H9 (cell line): Measurements from ENCODE around the gene CLEC3A. TPM values are rescaled to one million over a fixed set of nuclear protein-coding genes. Genes with fewer than 3 reads are reported as not detected.

Source experiments
- DNase-seq: peaks from one replicate; pipeline ENCODE4 v3.0.0-alpha.2; 2017
- H2AFZ ChIP-seq: one replicate; pipeline ENCODE4 v1.6.1; 2013; ENCODE audit warnings: mild to moderate bottlenecking, low read length, control low read depth, moderate library complexity
- H2AK5ac ChIP-seq: 2 replicates; pipeline ENCODE4 v1.6.1; 2013; ENCODE audit warnings: low read length, control low read depth, mixed read lengths; ENCODE audit not compliant: insufficient read length
- H2BK120ac ChIP-seq: one replicate; pipeline ENCODE4 v1.6.1; 2013; ENCODE audit warnings: low read depth, mild to moderate bottlenecking, low read length, control low read depth, inconsistent platforms; ENCODE audit not compliant: poor library complexity, severe bottlenecking
- H2BK12ac ChIP-seq: 2 replicates; pipeline ENCODE4 v1.6.1; 2013; ENCODE audit warnings: low read length, control low read depth, mixed read lengths, low read depth; ENCODE audit not compliant: insufficient read length
- H2BK15ac ChIP-seq: 2 replicates; pipeline ENCODE4 v1.6.1; 2013; ENCODE audit warnings: low read depth, low read length, control low read depth
- H2BK20ac ChIP-seq: one replicate; pipeline ENCODE4 v1.6.1; 2013; ENCODE audit warnings: low read depth, mild to moderate bottlenecking, low read length, control low read depth, inconsistent platforms; ENCODE audit not compliant: poor library complexity, severe bottlenecking
- H2BK5ac ChIP-seq: 2 replicates; pipeline ENCODE4 v1.6.1; 2013; ENCODE audit warnings: low read length, control low read depth, mixed read lengths; ENCODE audit not compliant: insufficient read length
- H3K14ac ChIP-seq: 2 replicates; pipeline ENCODE4 v1.6.1; 2013; ENCODE audit warnings: low read length, control low read depth; ENCODE audit not compliant: insufficient read depth
- H3K18ac ChIP-seq: 2 replicates; pipeline ENCODE4 v1.6.1; 2013; ENCODE audit warnings: low read depth, mild to moderate bottlenecking, mixed read lengths, low read length, control low read depth; ENCODE audit not compliant: insufficient read length
- H3K23ac ChIP-seq: 2 replicates; pipeline ENCODE4 v1.6.1; 2013; ENCODE audit warnings: low read length, control low read depth, mixed read lengths, low read depth; ENCODE audit not compliant: insufficient read length
- H3K23me2 ChIP-seq: 2 replicates; pipeline ENCODE4 v1.6.1; 2013; ENCODE audit warnings: low read depth, mild to moderate bottlenecking, mixed read lengths, low read length, control low read depth; ENCODE audit not compliant: insufficient read length, poor library complexity, severe bottlenecking
- H3K27ac ChIP-seq: 2 replicates; pipeline ENCODE4 v1.5.1; 2013; ENCODE audit warnings: low read length, control low read depth, mixed read lengths, low read depth; ENCODE audit not compliant: insufficient read length
- H3K27me3 ChIP-seq: 2 replicates; pipeline ENCODE4 v1.6.1; 2013; ENCODE audit warnings: low read length, control low read depth, inconsistent platforms; ENCODE audit not compliant: insufficient read depth
- H3K4ac ChIP-seq: 2 replicates; pipeline ENCODE4 v1.6.1; 2013; ENCODE audit warnings: low read depth, mild to moderate bottlenecking, control low read depth, inconsistent platforms, low read length, moderate library complexity
- H3K4me1 ChIP-seq: 2 replicates; pipeline ENCODE4 v1.6.1; 2013; ENCODE audit warnings: low read length, control low read depth, inconsistent platforms; ENCODE audit not compliant: insufficient read depth
- H3K4me2 ChIP-seq: 2 replicates; pipeline ENCODE4 v1.6.1; 2013; ENCODE audit warnings: low read length, control low read depth, mixed read lengths; ENCODE audit not compliant: insufficient read length, insufficient read depth
- H3K56ac ChIP-seq: 2 replicates; pipeline ENCODE4 v1.6.1; 2013; ENCODE audit warnings: low read depth, mild to moderate bottlenecking, mixed read lengths, low read length, control low read depth; ENCODE audit not compliant: insufficient read length
- H3K79me1 ChIP-seq: 2 replicates; pipeline ENCODE4 v1.6.1; 2013; ENCODE audit warnings: low read depth, mild to moderate bottlenecking, moderate library complexity, low read length, control low read depth, inconsistent platforms; ENCODE audit not compliant: insufficient read depth, poor library complexity, severe bottlenecking
- H3K79me2 ChIP-seq: 2 replicates; pipeline ENCODE4 v1.6.1; 2013; ENCODE audit warnings: low read length, control low read depth, inconsistent platforms; ENCODE audit not compliant: insufficient read depth
- H3K9ac ChIP-seq: 2 replicates; pipeline ENCODE4 v1.6.1; 2013; ENCODE audit warnings: low read length, control low read depth, mixed read lengths; ENCODE audit not compliant: insufficient read length; ENCODE audit errors: extremely low read depth
- H3K9me3 ChIP-seq: one replicate; pipeline ENCODE4 v1.6.1; 2013; ENCODE audit warnings: low read depth, low read length, inconsistent platforms; ENCODE audit not compliant: control insufficient read depth
- H3T11ph ChIP-seq: one replicate; pipeline ENCODE4 v1.6.1; 2013; ENCODE audit warnings: mild to moderate bottlenecking, low read length, control low read depth, inconsistent platforms
- H4K20me1 ChIP-seq: one replicate; pipeline ENCODE4 v1.6.1; 2013; ENCODE audit not compliant: control insufficient read depth, insufficient read length, insufficient read depth
- H4K5ac ChIP-seq: 2 replicates; pipeline ENCODE4 v1.6.1; 2013; ENCODE audit warnings: low read depth, mild to moderate bottlenecking, mixed read lengths, low read length, control low read depth; ENCODE audit not compliant: insufficient read length
- H4K8ac ChIP-seq: replicated peaks from 2 replicates; pipeline ENCODE4 v1.6.1; 2013; ENCODE audit warnings: low read length, control low read depth, mixed read lengths, low read depth; ENCODE audit not compliant: insufficient read length
- H4K91ac ChIP-seq: 2 replicates; pipeline ENCODE4 v1.6.1; 2013; ENCODE audit warnings: low read depth, mild to moderate bottlenecking, moderate library complexity, mixed read lengths, low read length, control low read depth; ENCODE audit not compliant: insufficient read length
- H3K27ac Mint-ChIP-seq, 3 experiments: 2 replicates in 2 of 3; 3 replicates in 1 of 3; pipeline ENCODE4 v1.8.0; 2020 to 2021; ENCODE audit warnings: mixed read lengths in 3 of 3, mild to moderate bottlenecking in 1 of 3, moderate library complexity in 1 of 3
- H3K27me3 Mint-ChIP-seq: 2 replicates; pipeline ENCODE4 v1.8.0; 2021; ENCODE audit warnings: low read depth, mild to moderate bottlenecking, moderate library complexity, mixed read lengths
- H3K36me3 Mint-ChIP-seq, 3 experiments: 2 replicates in 2 of 3; 3 replicates in 1 of 3; pipeline ENCODE4 v1.8.0; 2020 to 2021; ENCODE audit warnings: low read depth in 3 of 3, mixed read lengths in 3 of 3; ENCODE audit not compliant: insufficient read depth in 1 of 3
- H3K4me1 Mint-ChIP-seq, 2 experiments: 2 replicates each; pipeline ENCODE4 v1.8.0; 2020; ENCODE audit warnings: mixed read lengths in 2 of 2
- H3K4me3 Mint-ChIP-seq, 2 experiments: 2 replicates in 1 of 2; 3 replicates in 1 of 2; pipeline ENCODE4 v1.8.0; 2020 to 2021; ENCODE audit warnings: mild to moderate bottlenecking in 2 of 2, mixed read lengths in 2 of 2, moderate library complexity in 1 of 2
- H3K9me3 Mint-ChIP-seq, 2 experiments: 2 replicates in 1 of 2; 3 replicates in 1 of 2; pipeline ENCODE4 v1.8.0; 2020; ENCODE audit warnings: mild to moderate bottlenecking in 2 of 2, mixed read lengths in 2 of 2, moderate library complexity in 1 of 2
- CTCF ChIP-seq: fragments of 200-600 bp; sonication (generic); conservative IDR thresholded peaks from 3 replicates; pipeline ENCODE4 v1.8.0; 2021; ENCODE audit warnings: antibody characterized with exemption, mild to moderate bottlenecking
- WGBS: extraction: QIAGEN DNeasy Blood & Tissue Kit; methylation state at CpG from one replicate; pipeline ENCODE4 v1.1.7; 2013; ENCODE audit warnings: missing lambda C conversion rate, low lambda C conversion rate, mixed read lengths; ENCODE audit not compliant: insufficient read length; ENCODE audit errors: extremely low coverage; 5-methylcytosine and 5-hydroxymethylcytosine counted together
- total RNA-seq: library from RNA; stranded (reverse); gene quantifications from 2 replicates; pipeline ENCODE4 v1.2.1, GENCODE V29; 2021

The CLEC3A gene
- total RNA-seq, 1 experiment from 2014 or later: not detected

- Histone ChIP-seq H3K9me3 (no peaks in the 10 kb centered on the region), H2BK15ac (no peak overlapping the region), H4K20me1 (no peaks in the 10 kb centered on the region), H2BK120ac (no peak overlapping the region), H3K27me3 (no peaks in the 10 kb centered on the region), H3K27ac (no peak overlapping the region), H3K4me1 (no peaks in the 10 kb centered on the region; the same call in 1 of the 2 replicates), H3K4me2 (no peak overlapping the region), H2AFZ (no peak overlapping the region), H2BK5ac (no peak overlapping the region), H3K4ac (no peak overlapping the region), H3K23me2 (no peaks in the 10 kb centered on the region), H3K79me1 (no peaks in the 10 kb centered on the region), H3K18ac (no peak overlapping the region), H3K9ac (no peak overlapping the region), H3K14ac (no peak overlapping the region), H4K91ac (no peak overlapping the region), H4K5ac (no peak overlapping the region), H2BK12ac (no peak overlapping the region), H3T11ph (no peak overlapping the region), H3K56ac (no peak overlapping the region), H2BK20ac (no peak overlapping the region), H2AK5ac (no peak overlapping the region), H3K79me2 (peaks cover 2% of the 10 kb centered on the region; the same call in 1 of the 2 replicates), H3K23ac (no peak overlapping the region), H4K8ac (no peak overlapping the region)
- WGBS: no CpG with 5 or more reads among the region's 3 CpGs
- H3K4me1 Mint-ChIP-seq: peaks cover 10 to 15% of the 10 kb centered on the region in 2 experiments
- no peak overlapping the region for H3K27ac Mint-ChIP-seq
- H3K4me3 Mint-ChIP-seq: no peak overlapping the region
- H3K27me3 Mint-ChIP-seq: peaks cover 5% of the 10 kb centered on the region
- DNase-seq: no peak
- no peak for TF ChIP-seq CTCF
- no peaks in the 10 kb centered on the region for H3K9me3 Mint-ChIP-seq
- no peaks in the 10 kb centered on the region; a peak in 1 of 7 replicates for H3K36me3 Mint-ChIP-seq
Measured at GRCh38 chr16:78007121-78007520, 15.2 kb upstream of the CLEC3A start.
